A673 (cell line): ENCODE results near the gene FHIT. TPM values are rescaled to one million over a fixed set of nuclear protein-coding genes. Genes with fewer than 3 reads are reported as not detected.

ENCODE experiments used
- BruUV-seq: library from RNA; stranded (reverse); fragments of 400-500 nt; replicated peaks from 2 replicates; lab custom pipeline; 2021; lab: Mats Ljungman, UMichigan
- CTCF ChIA-PET: fragments of 300-600 bp; sonication (Branson Sonifier 250); formaldehyde crosslinking; loops from one replicate; lab custom pipeline; 2022; ENCODE audit warnings: antibody characterized with exemption; lab: Charles Lee
- POLR2A ChIA-PET: fragments of 300-600 bp; sonication (Branson Sonifier 250); formaldehyde crosslinking; loops from one replicate; lab custom pipeline; 2022; ENCODE audit warnings: antibody characterized with exemption; ENCODE audit not compliant: low non-redundant PET; lab: Charles Lee
- DNase-seq: peaks from one replicate; pipeline ENCODE4 v3.0.0-alpha.2; 2015; ENCODE audit warnings: low spot score
- H3K27ac ChIP-seq: fragments of 200-600 bp; sonication (generic); 2 replicates; pipeline ENCODE4 v1.5.1; 2016; ENCODE audit warnings: mixed run types, low read depth, mild to moderate bottlenecking, mixed read lengths, antibody characterized with exemption, low read length; ENCODE audit not compliant: poor library complexity, severe bottlenecking
- H3K27me3 ChIP-seq: fragments of 200-600 bp; sonication (generic); replicated peaks from 2 replicates; pipeline ENCODE4 v1.6.1; 2017; ENCODE audit warnings: mixed run types, low read depth, mild to moderate bottlenecking, mixed read lengths, antibody characterized with exemption, low read length; ENCODE audit not compliant: insufficient read depth, poor library complexity
- H3K36me3 ChIP-seq: fragments of 200-600 bp; sonication (generic); 2 replicates; pipeline ENCODE4 v1.6.1; 2016; ENCODE audit warnings: mixed run types, mild to moderate bottlenecking, mixed read lengths, antibody characterized with exemption, low read length; ENCODE audit not compliant: insufficient read depth, poor library complexity, severe bottlenecking
- H3K4me1 ChIP-seq: fragments of 200-600 bp; sonication (generic); 2 replicates; pipeline ENCODE4 v1.6.1; 2017; ENCODE audit warnings: mixed run types, mild to moderate bottlenecking, mixed read lengths, antibody characterized with exemption, low read length; ENCODE audit not compliant: insufficient read depth, poor library complexity, severe bottlenecking
- H3K4me3 ChIP-seq: fragments of 200-600 bp; sonication (generic); 2 replicates; pipeline ENCODE4 v1.5.1; 2016; ENCODE audit warnings: low read depth, mixed run types, mild to moderate bottlenecking, mixed read lengths, low read length; ENCODE audit not compliant: poor library complexity, severe bottlenecking
- H3K9me3 ChIP-seq: fragments of 200-600 bp; sonication (generic); 2 replicates; pipeline ENCODE4 v1.6.1; 2016; ENCODE audit warnings: mixed run types, low read depth, mild to moderate bottlenecking, mixed read lengths, antibody characterized with exemption, low read length; ENCODE audit not compliant: poor library complexity, severe bottlenecking
- CTCF ChIP-seq: fragments of 300-800, 200-600 bp; sonication (generic); conservative IDR thresholded peaks from 2 replicates; pipeline ENCODE4 v1.5.1; 2017; ENCODE audit warnings: low read depth, mild to moderate bottlenecking, antibody characterized with exemption, low read length, moderate library complexity, mixed read lengths
- EZH2 ChIP-seq: fragments of 200-600 bp; sonication (generic); IDR thresholded peaks from 2 replicates; pipeline ENCODE4 v1.6.1; 2017; ENCODE audit warnings: borderline replicate concordance, low read depth, mild to moderate bottlenecking, mixed read lengths, antibody characterized with exemption, low read length; ENCODE audit not compliant: poor library complexity, severe bottlenecking
- intact Hi-C: fragments of 100-400 bp; cut with micrococcal nuclease; formaldehyde crosslinking; loops from one replicate; pipeline ENCODE4 v1.10.0; 2022; ENCODE audit not compliant: unreplicated experiment
- total RNA-seq: library from RNA; stranded (reverse); gene quantifications from 2 replicates; pipeline ENCODE4 v1.2.3, GENCODE V29; 2021

The FHIT gene
- total RNA-seq, 1 experiment from 2014 or later: not detected

GRCh38 chr3:60972599-60972998 lies 278.7 kb downstream of the FHIT start:
- Histone ChIP-seq H3K27me3 (no peaks in the 10 kb centered on the region), H3K4me3 (no peak overlapping the region), H3K36me3 (no peaks in the 10 kb centered on the region), H3K9me3 (no peaks in the 10 kb centered on the region), H3K27ac (no peak overlapping the region), H3K4me1 (no peaks in the 10 kb centered on the region)
- no peak for DNase-seq
- ChIA-PET POLR2A (no interaction called here), CTCF (no interaction called here)
- intact Hi-C loops: no loop called here
- TF ChIP-seq EZH2 (no peak), CTCF (no peak)
- no TSS peak for BruUV-seq

- POLR2A ChIA-PET: interaction anchor here (0.5 kb wide), 1 partner anchor 10 kb away, joined by 12 read pairs; no protein-coding TSS in a partner anchor
- TF ChIP-seq EZH2 (no peak), CTCF (no peak)
- Histone ChIP-seq H3K36me3 (no peaks in the 10 kb centered on the region), H3K9me3 (no peaks in the 10 kb centered on the region), H3K4me3 (no peak overlapping the region), H3K27ac (no peak overlapping the region), H3K27me3 (no peaks in the 10 kb centered on the region), H3K4me1 (no peaks in the 10 kb centered on the region)
- BruUV-seq: no TSS peak
- intact Hi-C loops: no loop called here
- CTCF ChIA-PET: no interaction called here
- DNase-seq: no peak
Measured at GRCh38 chr3:60970850-60971249, 280.4 kb downstream of the FHIT start.

- intact Hi-C loops: no loop called here
- Histone ChIP-seq H3K36me3 (no peaks in the 10 kb centered on the region), H3K9me3 (no peaks in the 10 kb centered on the region), H3K27me3 (no peaks in the 10 kb centered on the region), H3K27ac (no peak overlapping the region), H3K4me1 (no peaks in the 10 kb centered on the region), H3K4me3 (no peak overlapping the region)
- no peak for DNase-seq
- POLR2A ChIA-PET: no interaction called here
- CTCF ChIA-PET: no interaction called here
- no TSS peak for BruUV-seq
- TF ChIP-seq EZH2 (no peak), CTCF (no peak)
Measured at GRCh38 chr3:60967141-60967540, 284.1 kb downstream of the FHIT start.
